Spleen (tissue), 11 donors: ENCODE measurements around the gene SEMA3A. TPM values are rescaled to one million over a fixed set of nuclear protein-coding genes. Genes with fewer than 3 reads are reported as not detected.

Experiments used
- DNase-seq: peaks from one replicate; pipeline ENCODE4 v3.0.0-alpha.2; 2020
- H3K27ac ChIP-seq, 8 donors: fragments of 200-600 bp; sonication (generic) in 7 of 8; 1 replicate in 4 of 8; 2 replicates in 4 of 8; pipeline versions ENCODE4 v1.5.0 to v1.8.0; 2016 to 2021; ENCODE audit warnings: inconsistent platforms in 4 of 8, mild to moderate bottlenecking in 4 of 8, moderate library complexity in 1 of 8
- H3K27me3 ChIP-seq, 7 donors: fragments of 200-600 bp; sonication (generic) in 6 of 7; replicated peaks in 1 of 7; 1 replicate in 4 of 7; 2 replicates in 3 of 7; pipeline versions ENCODE4 v1.5.0 to v1.8.0; 2016 to 2021; ENCODE audit warnings: inconsistent platforms in 3 of 7, mild to moderate bottlenecking in 1 of 7
- H3K36me3 ChIP-seq, 6 donors: fragments of 200-600 bp; sonication (generic) in 5 of 6; 1 replicate in 4 of 6; 2 replicates in 2 of 6; pipeline versions ENCODE4 v1.5.0 to v1.8.0; 2016 to 2021; ENCODE audit warnings: inconsistent platforms in 2 of 6
- H3K4me1 ChIP-seq, 6 donors: fragments of 200-600 bp; sonication (generic) in 5 of 6; 1 replicate in 3 of 6; 2 replicates in 3 of 6; pipeline versions ENCODE4 v1.5.0 to v1.8.0; 2016 to 2021; ENCODE audit warnings: inconsistent platforms in 3 of 6
- H3K4me3 ChIP-seq, 8 donors: fragments of 200-600 bp; sonication (generic) in 7 of 8; 1 replicate in 4 of 8; 2 replicates in 4 of 8; pipeline versions ENCODE4 v1.5.0 to v1.8.0; 2016 to 2021; ENCODE audit warnings: inconsistent platforms in 4 of 8, mild to moderate bottlenecking in 4 of 8, moderate library complexity in 2 of 8
- H3K9me3 ChIP-seq, 8 donors: fragments of 200-600 bp; sonication (generic) in 7 of 8; 1 replicate in 4 of 8; 2 replicates in 4 of 8; pipeline versions ENCODE4 v1.5.0 to v1.8.0; 2016 to 2021; ENCODE audit warnings: inconsistent platforms in 4 of 8
- CTCF ChIP-seq, 11 experiments: fragments of 200-600 bp in 7 of 11; fragments of 450-650 bp in 4 of 11; sonication (generic) in 4 of 11; IDR thresholded peaks in 8 of 11; conservative IDR thresholded peaks in 3 of 11; 1 replicate in 7 of 11; 2 replicates in 4 of 11; pipeline versions ENCODE4 v1.4.0 to v1.8.0; 2016 to 2021; ENCODE audit warnings: antibody characterized with exemption in 11 of 11, inconsistent platforms in 4 of 11, mild to moderate bottlenecking in 1 of 11
- POLR2A ChIP-seq, 3 donors: fragments of 450-650 bp; IDR thresholded peaks; one replicate each; pipeline ENCODE4 v1.5.1; 2017; ENCODE audit warnings: antibody characterized with exemption in 3 of 3, mild to moderate bottlenecking in 1 of 3
- POLR2AphosphoS5 ChIP-seq, 3 donors: sonication (generic); formaldehyde crosslinking; IDR thresholded peaks; one replicate each; pipeline ENCODE4 v1.5.1; 2017; ENCODE audit warnings: antibody characterized with exemption in 3 of 3
- WGBS, 5 donors: extraction: QIAGEN DNeasy Blood & Tissue Kit in 3 of 5; methylation state at CpG; one replicate each; pipeline versions ENCODE4 v1.1.5 to v1.1.7; 2013 to 2018; 5-methylcytosine and 5-hydroxymethylcytosine counted together
- intact Hi-C: fragments of 100-400 bp; cut with DNase I; formaldehyde crosslinking; loops from one replicate; pipeline ENCODE4 v1.15.0; 2023; ENCODE audit warnings: low total_unique reads
- polyA plus RNA-seq, 3 donors: library from polyadenylated mRNA; stranded (reverse); fragments of 200-250 nt; gene quantifications; one replicate each; pipeline ENCODE4 v1.2.1, GENCODE V29; 2013
- total RNA-seq, 7 donors: library from RNA; depleted of rRNA in 3 of 7; stranded (reverse); fragments of >200 nt in 3 of 7; fragmentation: NEBNext Ultra II Directional in 4 of 7; extraction: Animal tissue kit (Norgen Biotek cat#: 25700) in 4 of 7; gene quantifications; one replicate each; pipeline versions ENCODE4 v1.1.0 to v1.2.1, GENCODE V29; 2016 to 2021
- donor health status: healthy with polysubstance abuse.
- donor health status: DM: no; HTN: no; CAD: no; lungs with moderate emphysema.
- donor health status: DM: no; HTN: no; CAD: no.
- donor health status: Bipolar disorder and iron deficiency.
- donor health status: healthy.
- donor health status: DM: no; HTN: no; CAD: no.
- donor health status: DM: yes; HTN: yes; CAD: no.

Gene SEMA3A
- total and polyA plus RNA-seq, 10 donors: 1.1 to 48.5 (median 15.3) TPM

GRCh38 chr7:84139986-84140729, 54.4 kb downstream of the SEMA3A start:
- TF ChIP-seq POLR2A (IDR thresholded peaks at IDR 0.05) (no peak), CTCF (IDR thresholded peaks at IDR 0.05 in 8 of 11, conservative IDR thresholded peaks at IDR 0.05 in 3 of 11) (no peak), POLR2AphosphoS5 (IDR thresholded peaks at IDR 0.05) (no peak)
- WGBS, 5 donors: 70 to 95% (median 86%) methylated on average over 2 of the region's 2 CpGs
- Histone ChIP-seq H3K4me3 (no peak overlapping the region), H3K36me3 (no peaks in the 10 kb centered on the region), H3K27ac (no peak overlapping the region), H3K27me3 (no peaks in the 10 kb centered on the region), H3K9me3 (peaks cover 0 to 4% (median 0%) of the 10 kb centered on the region in 8 donors), H3K4me1 (peaks cover 0 to 10% (median 0%) of the 10 kb centered on the region in 6 donors)
- no peak for DNase-seq
- intact Hi-C loops: no loop called here

- WGBS, 5 donors: 69 to 85% (median 70%) methylated on average over 3 of the region's 3 CpGs
- Histone ChIP-seq H3K4me3 (no peak overlapping the region), H3K4me1 (peaks cover 0 to 10% (median 0%) of the 10 kb centered on the region in 6 donors), H3K36me3 (no peaks in the 10 kb centered on the region), H3K27ac (no peak overlapping the region), H3K27me3 (no peaks in the 10 kb centered on the region), H3K9me3 (peaks cover 0 to 4% (median 0%) of the 10 kb centered on the region in 8 donors)
- intact Hi-C loops: no loop called here
- TF ChIP-seq POLR2AphosphoS5 (IDR thresholded peaks at IDR 0.05) (no peak), CTCF (IDR thresholded peaks at IDR 0.05 in 8 of 11, conservative IDR thresholded peaks at IDR 0.05 in 3 of 11) (no peak), POLR2A (IDR thresholded peaks at IDR 0.05) (no peak)
- no peak for DNase-seq
These were observed 56.2 kb downstream of the SEMA3A start for GRCh38 chr7:84138411-84138810.

- no peak for DNase-seq
- intact Hi-C loops: no loop called here
- Histone ChIP-seq H3K27me3 (no peaks in the 10 kb centered on the region), H3K4me3 (no peak overlapping the region), H3K9me3 (peaks cover 0 to 4% (median 0%) of the 10 kb centered on the region in 8 donors), H3K36me3 (no peaks in the 10 kb centered on the region), H3K27ac (no peak overlapping the region), H3K4me1 (peaks cover 0 to 10% (median 0%) of the 10 kb centered on the region in 6 donors)
- TF ChIP-seq CTCF (IDR thresholded peaks at IDR 0.05 in 8 of 11, conservative IDR thresholded peaks at IDR 0.05 in 3 of 11): no peak
These were observed 56.8 kb downstream of the SEMA3A start for GRCh38 chr7:84137812-84138211.

- no peaks in the 10 kb centered on the region for H3K27me3 ChIP-seq
- H3K9me3 ChIP-seq: peaks cover 0 to 4% (median 0%) of the 10 kb centered on the region in 8 donors
- DNase-seq: no peak
- H3K4me1 ChIP-seq: peaks cover 0 to 10% (median 0%) of the 10 kb centered on the region in 6 donors
- 90 to 95% (median 92%) methylated on average over 3 of the region's 3 CpGs for WGBS, 5 donors
- H3K27ac ChIP-seq: peak overlapping the region in 1 of 8 donors; percentile 4
- no peak overlapping the region for H3K4me3 ChIP-seq
- no peaks in the 10 kb centered on the region for H3K36me3 ChIP-seq
- intact Hi-C loops: no loop called here
- TF ChIP-seq CTCF (IDR thresholded peaks at IDR 0.05 in 8 of 11, conservative IDR thresholded peaks at IDR 0.05 in 3 of 11) (no peak), POLR2AphosphoS5 (IDR thresholded peaks at IDR 0.05) (no peak), POLR2A (IDR thresholded peaks at IDR 0.05) (no peak)
These were observed 57.8 kb downstream of the SEMA3A start for GRCh38 chr7:84136809-84137208.
